ENCODE results near the gene RAPGEF4.

The RAPGEF4 gene

DNA sequence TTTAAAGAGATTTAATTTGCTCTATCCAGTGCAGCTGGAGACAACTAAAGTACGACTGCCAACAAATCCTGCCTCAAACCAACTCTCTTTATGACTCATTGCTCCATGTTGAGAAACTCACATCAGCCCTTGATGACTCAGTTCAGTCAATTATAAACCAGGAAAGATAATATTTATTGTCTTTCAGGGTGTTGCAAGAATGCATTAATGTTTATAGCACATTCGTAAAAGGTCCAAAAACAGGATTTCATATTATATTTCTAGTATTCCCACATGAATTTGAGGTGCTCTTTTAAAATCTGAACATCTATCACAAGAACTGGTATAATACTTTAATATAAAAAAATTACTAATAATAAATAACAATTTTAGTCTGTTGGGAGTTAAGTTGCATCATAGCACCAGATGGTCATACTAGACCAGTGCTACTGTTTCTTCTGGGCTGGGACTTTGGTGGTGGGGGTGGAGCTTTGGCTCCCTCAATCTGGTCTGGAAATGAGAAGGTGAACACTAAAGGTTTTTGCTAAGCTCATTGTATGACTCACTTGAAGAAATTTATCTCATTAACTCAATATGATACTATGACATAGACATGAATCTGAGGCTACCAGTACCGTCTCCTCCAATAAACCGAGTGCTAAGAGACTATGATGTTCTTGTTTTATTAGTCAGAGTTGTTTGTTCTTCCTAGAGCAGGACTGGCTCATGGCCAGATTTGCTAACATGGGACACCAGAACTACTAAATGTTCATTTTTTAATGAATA is 313.4 kb downstream of the RAPGEF4 start:
- no peak for FAIRE-seq

DNA sequence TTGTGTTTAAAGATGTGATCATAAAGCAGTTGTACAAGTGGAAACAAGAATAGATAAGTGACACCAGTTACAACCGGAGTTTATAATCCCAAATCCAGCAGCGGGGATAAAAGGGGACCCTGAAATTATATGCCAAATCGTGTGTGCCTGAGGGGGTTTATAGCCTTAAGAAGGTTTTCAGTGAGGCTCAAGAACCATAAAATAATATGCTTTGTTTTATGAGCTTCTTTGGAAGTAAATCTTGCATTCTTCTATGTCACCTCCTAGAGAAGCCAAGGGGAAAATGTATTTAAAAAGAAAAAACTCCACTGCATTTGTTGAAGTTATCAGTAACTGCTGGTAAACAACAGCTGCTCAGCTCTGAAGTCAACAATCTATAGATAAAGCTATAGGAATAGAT is 314.2 kb downstream of the RAPGEF4 start:
- FAIRE-seq = no peak

DNA sequence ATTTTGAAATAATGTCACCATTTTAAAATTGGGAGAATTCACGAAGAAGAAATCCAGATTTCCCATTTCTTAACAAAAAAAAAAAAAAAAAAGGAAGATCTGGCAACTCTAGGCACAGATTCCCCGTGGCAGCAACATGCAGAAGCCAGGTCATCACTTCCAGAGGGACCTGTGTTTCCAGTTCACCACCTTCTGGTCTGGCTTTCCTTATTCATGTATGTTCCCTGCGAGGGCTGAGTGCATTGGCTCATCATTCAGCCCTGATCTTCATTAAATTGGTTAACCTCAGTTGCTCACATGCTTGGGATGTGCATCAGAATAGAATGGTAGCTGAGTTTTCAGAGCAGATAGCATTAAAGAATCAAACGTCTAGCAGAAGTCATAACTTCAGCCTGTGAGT is 315.0 kb downstream of the RAPGEF4 start:
- FAIRE-seq = no peak

DNA sequence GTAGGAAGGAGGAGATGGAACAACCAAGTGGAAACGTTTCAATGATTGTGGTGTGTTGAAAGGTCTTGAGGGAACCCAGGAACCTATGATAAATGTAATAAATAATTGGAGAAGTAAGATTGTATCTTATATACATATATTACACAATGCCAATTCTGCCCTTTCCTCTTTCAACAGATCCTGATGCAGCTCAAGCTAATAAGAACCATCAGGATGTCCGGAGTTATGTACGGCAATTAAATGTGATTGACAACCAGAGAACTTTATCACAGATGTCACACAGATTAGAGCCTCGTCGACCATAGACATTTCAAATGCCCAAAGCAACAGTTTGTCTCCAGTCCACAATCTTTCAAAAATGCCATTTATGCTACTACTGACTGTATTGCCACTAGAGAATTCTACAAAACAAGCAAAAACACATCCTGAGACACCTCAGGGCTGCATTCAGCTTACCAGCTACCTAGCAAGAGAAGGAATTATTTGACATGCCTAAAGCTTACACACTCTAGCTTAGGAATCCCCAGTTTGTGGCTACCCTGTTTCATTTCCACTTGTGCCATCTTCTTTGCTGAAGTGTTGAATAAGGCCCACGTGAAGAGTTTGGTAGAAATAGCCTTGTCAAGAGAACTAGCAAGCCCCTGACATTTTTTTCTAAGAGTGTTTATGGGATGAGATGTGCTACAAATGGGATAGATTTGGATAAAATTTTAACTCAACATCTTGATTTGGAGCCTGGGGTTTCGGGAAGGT is 316.0 kb downstream of the RAPGEF4 start:
- no peak for FAIRE-seq

DNA sequence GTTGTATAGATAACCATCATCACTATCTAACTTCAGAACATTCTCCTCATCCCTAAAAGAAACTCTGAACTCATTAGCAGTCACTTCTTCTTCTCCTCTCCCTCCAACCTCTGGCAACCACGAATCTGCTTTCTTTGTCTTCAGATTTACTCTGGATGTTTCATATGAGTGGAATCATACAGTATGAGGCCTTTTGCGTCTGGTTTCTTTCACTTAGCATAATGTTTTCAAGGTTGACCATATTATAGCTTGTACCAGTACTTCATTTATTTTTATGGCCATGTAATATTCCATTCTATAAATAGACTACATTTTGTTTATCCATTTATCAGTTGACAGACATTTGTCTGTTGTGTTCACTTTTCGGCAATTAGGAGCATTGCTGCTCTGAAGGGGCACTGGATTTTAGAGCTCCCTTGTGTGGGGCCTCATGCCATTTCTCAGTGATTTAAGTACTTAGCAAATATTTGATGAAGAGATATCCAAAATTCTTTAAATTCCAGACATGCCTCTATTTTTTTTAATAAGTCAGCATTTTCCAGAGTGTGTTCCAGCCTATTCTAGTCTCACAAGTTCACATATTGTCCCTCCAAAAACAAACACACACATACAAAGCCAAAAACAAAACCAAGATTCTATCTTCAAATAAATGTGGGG is 317.5 kb downstream of the RAPGEF4 start:
- no peak for FAIRE-seq

DNA sequence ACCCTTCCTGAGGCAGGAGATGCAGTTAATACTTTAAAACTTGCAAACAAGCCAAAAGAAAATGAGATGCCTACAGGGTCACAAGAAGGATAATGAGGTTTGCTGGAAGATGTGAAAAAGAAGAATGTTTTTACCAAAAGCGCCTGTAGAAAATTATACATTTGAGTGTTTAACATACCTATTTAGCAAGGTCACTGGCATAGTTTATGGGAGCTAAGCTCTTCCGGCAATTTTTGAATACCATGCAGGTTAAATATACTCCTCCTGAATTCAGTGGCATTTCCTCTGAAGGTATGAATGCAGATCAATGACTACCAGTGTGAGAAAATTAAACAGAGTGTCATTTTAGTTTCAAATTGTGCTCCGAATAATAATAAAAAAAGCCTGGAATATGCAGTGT is 318.8 kb downstream of the RAPGEF4 start:
- FAIRE-seq = no peak

DNA sequence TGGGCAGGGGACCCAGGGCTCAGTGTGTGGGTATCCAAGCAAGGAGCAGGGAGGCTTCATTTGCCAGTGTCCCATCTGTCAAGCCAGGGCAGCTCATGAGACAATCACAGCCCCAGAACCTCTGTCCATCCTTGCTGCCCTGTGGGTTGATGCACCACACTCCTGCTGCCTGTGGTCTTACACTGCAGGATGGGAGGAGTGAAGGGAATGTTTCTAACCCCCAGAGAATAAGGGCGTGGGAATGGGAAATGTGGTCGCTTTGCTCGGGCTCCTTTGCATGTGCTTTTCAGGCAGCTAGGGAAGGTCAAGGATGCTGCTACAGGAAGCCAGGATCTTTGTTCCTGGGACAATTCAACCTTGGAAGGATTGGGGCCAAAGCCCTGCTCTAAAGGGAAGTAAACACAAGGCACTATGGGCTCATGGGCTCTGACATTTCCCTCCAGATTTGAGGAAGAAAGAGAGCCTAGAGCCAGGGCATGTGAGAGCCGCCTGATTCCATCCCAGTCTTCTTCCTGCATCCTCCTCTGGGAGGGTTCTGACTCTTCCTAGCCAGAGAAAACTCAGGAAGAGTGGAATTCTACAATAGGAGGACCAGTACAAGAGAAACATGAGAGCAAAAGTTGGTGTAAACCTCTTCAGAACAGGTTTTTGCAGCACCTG is 321.2 kb downstream of the RAPGEF4 start:
- FAIRE-seq = no peak

DNA sequence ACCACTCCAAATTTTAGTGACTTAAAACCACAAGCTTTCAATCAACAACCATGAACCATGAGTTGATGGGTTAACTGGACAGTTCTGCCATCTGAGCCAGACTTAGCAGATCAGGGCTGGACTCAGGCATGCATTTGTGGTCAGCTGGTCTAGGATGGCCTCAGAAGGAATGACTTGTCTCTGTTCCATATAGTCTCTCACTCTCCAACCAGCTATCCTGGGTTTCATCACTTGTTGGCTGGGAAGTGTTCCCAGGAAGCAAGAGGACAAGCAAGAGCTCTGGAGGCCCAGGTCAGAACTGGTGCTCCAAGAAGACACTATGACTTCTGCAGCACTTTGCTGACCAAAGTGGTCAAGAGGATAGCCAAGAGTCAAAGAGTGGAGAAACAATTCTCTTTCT is 322.5 kb downstream of the RAPGEF4 start:
- FAIRE-seq = no peak

DNA sequence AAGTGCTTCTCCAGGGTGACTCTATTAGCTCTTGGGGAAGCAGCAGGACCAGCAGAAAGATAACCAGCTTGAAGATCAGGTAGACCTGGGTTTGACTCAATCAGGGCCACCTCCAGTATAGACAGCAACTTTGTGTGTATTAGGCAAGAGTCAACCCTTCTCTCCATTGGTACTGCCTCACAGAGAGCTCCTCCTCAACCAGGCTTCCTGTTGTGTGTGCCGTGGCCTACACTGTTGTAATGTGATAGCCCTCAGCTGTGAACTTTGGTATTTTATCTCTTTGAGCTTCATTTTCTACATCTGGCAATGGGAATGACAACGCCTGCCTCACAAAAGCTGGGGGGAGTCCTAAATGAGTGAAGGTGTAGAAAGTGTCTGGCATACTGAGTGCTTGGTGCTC is 323.0 kb downstream of the RAPGEF4 start:
- FAIRE-seq = no peak

DNA sequence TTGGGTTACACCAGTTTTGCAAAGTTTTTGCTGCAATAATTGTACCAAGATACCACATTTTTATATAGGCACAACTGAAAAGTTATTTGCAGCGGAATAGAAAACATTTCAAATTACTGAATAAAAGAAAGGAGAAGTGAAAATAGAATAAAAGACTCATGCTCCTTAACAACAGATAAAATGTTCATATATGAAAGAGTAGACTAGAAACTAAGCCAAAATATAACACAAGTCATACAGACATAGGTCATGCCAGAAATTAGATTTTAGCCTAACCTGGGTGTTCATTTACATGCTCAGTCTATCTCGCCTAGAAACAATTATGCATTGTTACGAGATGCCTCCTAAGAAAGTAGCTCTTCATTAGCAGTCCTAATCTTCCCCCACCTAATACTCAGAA is 323.6 kb downstream of the RAPGEF4 start:
- no peak for FAIRE-seq

DNA sequence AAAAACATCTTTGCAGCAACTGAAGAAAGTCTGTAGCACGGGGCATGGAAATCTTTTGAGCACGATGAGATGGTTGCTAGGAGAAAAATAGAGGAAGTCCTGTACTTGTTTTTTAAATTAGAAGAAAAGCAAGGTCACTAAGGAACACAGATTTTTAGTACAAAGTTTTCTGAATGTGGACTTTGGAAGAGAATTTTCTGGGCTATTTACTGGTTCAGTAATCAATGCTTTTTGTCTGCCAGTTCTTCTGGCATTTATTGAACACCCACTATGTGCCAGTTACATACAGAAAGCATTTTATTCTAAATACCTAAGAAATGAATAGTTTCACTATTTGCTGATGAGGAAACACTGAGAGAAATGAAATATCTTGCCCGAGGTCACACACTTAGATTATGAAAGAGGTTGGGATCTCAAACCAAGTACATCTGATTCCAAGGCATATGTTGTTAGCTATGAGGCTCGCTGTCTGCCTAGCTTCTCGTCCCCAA is 324.4 kb downstream of the RAPGEF4 start:
- FAIRE-seq = no peak

DNA sequence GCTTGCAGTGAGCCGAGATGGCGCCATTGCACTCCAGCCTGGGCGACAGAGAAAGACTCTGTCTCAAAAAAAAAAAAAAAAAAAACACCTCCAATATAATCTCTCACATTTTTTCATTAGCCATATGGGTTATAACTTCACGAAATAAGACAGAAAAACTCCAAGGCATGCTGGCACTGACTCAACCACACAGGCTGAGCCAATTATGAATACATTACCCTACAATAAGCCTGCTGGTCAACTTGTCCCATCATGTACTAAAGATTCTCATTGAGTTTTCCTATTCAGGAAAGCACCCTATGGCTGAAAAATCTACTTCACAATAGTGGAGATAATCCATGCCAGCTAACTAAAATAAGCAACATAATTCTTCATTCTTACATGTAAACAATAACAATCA is 327.2 kb downstream of the RAPGEF4 start:
- FAIRE-seq = no peak

DNA sequence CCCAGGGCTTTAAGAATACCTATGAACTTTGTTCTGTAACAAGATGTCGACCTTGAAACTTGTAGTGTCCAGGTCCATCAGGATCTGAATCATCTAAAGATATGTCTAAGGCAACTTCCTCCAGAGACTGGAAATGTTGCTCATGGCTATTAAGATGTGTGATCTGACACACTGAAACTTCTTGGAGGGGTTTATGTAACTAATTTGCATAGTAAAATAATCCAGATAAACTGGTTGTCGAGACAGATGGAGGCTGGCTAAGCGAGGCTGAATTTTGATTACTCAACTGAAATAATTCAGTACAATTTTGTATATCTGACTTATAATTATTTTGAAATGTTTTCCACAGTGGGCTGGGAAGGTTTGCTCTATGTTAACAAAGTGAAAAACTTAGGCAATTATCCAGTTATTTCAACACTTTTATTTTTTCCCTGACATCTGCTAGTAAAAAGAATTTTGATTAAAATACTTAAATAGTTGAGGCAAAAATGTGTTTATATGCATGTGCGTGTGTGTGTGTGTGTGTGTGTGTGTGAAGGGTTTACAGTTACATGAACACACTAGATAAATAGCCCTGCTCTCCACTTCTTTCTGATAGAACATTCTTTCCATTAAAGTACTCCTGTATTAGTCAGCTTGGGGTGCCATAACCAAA is 328.6 kb downstream of the RAPGEF4 start:
- no peak for FAIRE-seq

DNA sequence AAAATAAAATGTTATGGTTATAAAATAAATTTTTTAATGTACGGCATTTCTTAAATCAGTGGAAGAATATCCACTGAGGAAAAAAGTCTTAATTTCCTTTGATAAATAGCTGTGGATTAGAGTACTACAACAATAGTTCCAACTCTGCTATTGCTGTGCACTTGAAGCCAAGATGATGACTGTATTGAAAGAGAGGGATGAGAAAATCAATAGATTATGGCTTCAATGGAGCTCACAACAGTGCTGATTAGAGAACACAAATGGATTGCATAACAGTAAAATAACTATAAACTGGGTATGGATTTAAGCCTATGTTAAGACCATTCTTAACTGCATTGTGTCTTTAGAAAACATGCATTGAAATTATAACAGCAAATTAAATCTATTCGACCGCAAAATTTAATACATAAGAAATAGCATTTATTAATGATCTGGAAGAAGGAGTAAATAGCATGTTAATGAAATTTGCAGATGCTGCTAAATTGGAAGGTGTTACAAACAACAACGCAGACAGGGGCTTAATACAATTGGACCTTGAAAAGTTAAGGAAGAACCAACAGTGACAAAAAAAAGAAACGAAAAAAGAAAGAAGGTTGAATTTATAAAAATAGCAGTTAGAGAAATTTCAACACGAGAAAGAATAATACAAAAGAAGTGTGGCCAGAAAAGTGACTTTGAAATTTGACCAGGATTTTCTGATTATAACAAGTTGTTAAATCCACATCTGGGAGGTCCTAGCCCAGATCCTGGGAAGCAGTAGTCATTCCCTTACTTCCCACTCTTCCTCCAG is 331.4 kb downstream of the RAPGEF4 start:
- no peak for FAIRE-seq

DNA sequence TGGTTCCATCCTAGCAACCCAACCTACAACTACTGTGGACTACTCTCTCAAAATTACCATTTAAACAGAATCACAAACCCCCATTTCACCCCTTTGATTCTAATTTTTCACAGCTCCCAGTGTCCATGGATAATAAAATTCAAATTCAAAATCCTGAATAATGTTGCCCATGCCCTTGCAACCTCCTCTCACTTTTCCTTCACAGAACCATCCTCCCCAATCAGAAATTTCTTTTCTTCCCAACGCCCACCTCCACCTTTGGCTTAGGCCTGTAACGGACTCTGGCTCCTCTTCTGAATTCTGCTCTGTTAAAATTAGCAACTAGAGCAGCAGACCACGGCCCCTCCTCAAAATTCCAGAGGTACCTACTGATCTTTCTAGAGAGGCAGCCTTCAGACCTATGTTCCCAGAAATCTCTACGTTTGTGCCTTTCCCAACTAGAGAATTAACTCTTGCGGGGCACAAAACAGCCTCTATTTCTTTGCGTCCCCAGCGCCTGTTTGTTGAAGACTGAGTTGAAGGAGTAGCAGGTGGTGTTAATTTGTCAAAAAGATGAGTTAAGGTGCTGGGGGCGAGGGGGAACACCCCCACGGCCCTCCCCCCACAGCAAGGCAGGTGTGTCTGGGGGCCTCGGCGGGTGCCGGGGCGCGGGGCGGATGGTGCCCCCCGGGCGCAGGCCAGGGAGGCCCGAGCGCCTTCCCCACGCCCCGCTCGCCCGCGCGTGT is 339.6 kb downstream of the RAPGEF4 start:
- no peak for FAIRE-seq

DNA sequence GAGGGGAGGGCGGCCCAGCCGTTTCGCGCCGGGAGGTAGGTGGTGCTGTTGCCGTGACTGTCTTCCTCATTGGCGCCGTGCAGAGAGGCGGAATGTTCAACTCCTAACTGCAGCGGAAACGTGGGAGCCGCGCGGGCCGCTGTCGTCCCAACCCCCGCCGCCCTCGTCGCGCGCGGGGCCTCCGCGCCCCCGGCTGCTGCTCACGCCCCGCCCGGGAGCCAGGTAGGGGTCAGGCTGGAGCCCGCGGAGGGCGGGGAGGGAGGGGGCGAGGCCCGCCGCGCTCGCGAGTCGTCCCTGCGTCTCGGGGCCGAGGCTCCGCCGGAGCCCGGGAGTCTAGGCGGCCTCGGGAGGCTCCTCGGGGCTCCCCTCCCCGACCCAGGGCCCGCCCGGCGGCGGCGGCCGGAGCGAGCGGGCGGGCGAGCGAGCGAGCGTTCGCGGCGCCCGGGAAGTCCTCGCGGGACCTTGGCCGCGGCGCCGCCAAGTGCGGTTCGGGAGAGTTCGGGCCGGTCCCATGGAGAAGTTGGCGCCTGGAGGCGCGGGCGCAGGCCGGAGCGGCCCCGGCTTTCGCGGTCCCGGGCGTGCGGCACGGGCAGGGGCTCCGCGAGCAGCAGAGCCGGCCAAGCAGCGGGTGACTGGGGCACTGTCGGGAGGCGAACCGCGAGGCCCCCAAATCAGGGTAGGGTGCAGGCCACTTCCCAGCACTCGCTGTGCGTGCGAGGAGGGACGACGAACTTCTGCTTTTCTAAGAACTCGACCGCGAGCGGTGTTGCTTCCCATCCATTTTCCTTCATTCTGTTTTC is 340.3 kb downstream of the RAPGEF4 start, which contains the start of gene MAP3K20:
Gene MAP3K20 (plus strand): TSS at position 66 of the 800 bp plus-strand sequence. CDS start 15,186 bp downstream, outside the sequence.
- no peak for FAIRE-seq

DNA sequence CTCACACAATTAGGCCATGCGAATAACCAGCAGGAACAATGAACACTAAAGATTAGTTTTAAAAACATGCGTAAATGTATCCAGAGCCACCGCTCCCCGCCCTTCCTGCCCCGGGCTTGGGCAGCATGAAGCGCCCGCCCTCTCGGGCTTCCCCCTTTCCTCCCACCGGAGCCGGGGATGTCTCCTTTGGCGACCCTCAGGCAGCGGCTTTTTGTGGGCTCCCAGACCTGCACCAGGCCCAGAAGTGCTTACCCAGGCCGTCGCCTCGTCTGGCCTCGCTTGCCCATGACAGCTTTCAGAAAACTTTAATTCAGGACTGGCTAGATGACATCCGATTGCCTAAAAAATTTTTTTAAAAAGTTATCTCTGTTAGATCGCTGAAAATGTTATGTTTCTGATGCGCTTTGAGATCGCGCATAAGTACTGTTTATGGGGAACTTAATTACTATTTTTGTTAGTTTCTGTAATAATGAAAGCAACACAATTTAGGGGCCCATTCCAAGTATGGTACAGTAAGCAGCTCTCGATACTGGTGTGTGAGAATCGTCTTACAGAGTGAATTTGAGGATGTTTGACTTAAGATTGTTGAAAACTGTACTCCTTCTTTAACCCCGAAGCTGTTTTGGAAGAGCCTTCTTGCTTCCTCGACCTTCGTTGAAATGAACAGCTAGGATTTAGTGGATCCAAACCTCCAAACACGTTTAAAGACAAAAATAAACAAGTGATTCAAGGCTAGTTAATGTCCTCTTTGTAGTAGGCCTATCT is 341.1 kb downstream of the RAPGEF4 start:
- FAIRE-seq = no peak

DNA sequence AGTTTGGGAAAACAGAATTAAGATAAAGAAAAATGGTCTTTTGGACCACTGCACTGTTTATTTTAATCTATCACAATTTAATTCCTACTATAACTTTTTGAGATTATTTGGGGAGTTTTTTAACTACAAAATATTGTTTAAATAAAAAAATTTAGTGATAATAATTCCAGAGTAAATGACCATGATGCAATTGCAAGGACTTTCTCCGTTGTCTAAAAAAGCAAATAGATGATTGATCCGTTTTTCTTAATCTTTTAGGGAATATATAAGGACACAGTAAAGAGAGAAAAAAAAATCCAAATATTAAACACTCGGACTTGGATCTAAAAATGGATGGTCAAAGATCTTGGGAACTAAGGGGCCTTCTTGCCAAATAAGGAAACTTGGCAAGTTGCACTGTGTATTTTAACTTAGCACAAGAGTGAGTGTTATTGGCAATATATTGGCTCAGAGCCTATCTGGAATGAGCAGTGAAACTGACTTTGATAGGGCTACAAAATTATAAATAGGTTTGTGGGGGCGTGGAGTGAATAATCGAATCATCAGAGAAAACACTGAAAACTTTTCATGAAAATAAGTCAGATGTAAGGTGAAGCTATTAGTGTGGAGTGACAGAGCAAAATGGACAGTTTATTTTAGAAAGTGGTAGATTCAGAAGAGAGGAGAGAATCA is 342.0 kb downstream of the RAPGEF4 start:
- no peak for FAIRE-seq

DNA sequence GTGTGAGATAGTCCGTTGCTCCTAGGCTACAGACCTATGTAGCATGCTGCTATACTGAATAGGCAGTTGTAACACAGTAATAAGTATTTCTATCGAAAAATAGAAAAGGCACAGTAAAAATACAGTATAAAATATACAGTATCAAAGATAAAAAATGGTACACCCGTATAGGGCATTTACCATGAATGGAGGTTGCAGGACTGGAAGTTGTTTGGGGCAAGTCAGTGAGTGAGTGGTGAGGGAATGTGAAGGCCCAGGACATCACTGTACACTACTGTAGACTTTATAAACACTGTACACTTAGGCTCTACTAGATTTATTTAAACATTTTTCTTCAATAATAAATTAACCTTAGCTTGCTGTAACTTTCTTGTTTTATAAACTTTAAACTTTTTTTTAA is 343.5 kb downstream of the RAPGEF4 start:
- no peak for FAIRE-seq

Measured in TTC549 (cell line).